K562 (cell line): ENCODE results near the gene EIF2S2. TPM values are rescaled to one million over a fixed set of nuclear protein-coding genes. Genes with fewer than 3 reads are reported as not detected.

Source experiments
- DDX20 ChIP-seq: fragments of 450-650 bp; IDR thresholded peaks from 2 replicates; pipeline ENCODE4 v1.6.1; 2016; ENCODE audit warnings: missing genetic modification characterization, low read depth, mild to moderate bottlenecking, missing compliant biosample characterization, moderate library complexity
- KLF10 ChIP-seq: fragments of 250-450 bp; sonication (Bioruptor Pico); IDR thresholded peaks from 2 replicates; pipeline ENCODE4 v1.6.1; 2021; ENCODE audit warnings: matching md5 sums
- MEIS2 ChIP-seq: fragments of 450-650 bp; IDR thresholded peaks from 2 replicates; pipeline ENCODE4 v1.6.1; 2014; ENCODE audit warnings: mild to moderate bottlenecking; ENCODE audit not compliant: partially characterized antibody
- NCOA6 ChIP-seq: fragments of 450-650 bp; IDR thresholded peaks from 2 replicates; pipeline ENCODE4 v1.6.1; 2017; ENCODE audit warnings: mild to moderate bottlenecking
- POLR2AphosphoS5 ChIP-seq: IDR thresholded peaks from 2 replicates; pipeline ENCODE4 v1.6.1; 2011; ENCODE audit warnings: mild to moderate bottlenecking, low read depth, low read length, moderate library complexity; ENCODE audit not compliant: control insufficient read depth, insufficient read depth
- PTRF ChIP-seq: fragments of 450-650 bp; IDR thresholded peaks from 2 replicates; pipeline ENCODE4 v1.6.1; 2016; ENCODE audit warnings: mild to moderate bottlenecking, missing genetic modification characterization, missing compliant biosample characterization
- SMAD1 ChIP-seq: fragments of 150-350 bp; IDR thresholded peaks from 2 replicates; pipeline ENCODE4 v1.6.1; 2014; ENCODE audit warnings: low read length, low read depth; ENCODE audit not compliant: partially characterized antibody
- SNIP1 ChIP-seq: fragments of 450-650 bp; IDR thresholded peaks from 2 replicates; pipeline ENCODE4 v1.7.1; 2017; ENCODE audit warnings: low read depth, mild to moderate bottlenecking
- SREBF2 ChIP-seq: sonication (generic); formaldehyde crosslinking; IDR thresholded peaks from 2 replicates; pipeline ENCODE4 v1.4.0; 2020; ENCODE audit warnings: mild to moderate bottlenecking, missing genetic modification reagents
- TAF1 ChIP-seq: IDR thresholded peaks from 2 replicates; pipeline ENCODE4 v1.6.1; 2011; ENCODE audit warnings: mild to moderate bottlenecking, low read length, moderate library complexity; ENCODE audit not compliant: insufficient read depth, control insufficient read depth, severe bottlenecking; ENCODE audit errors: extremely low read depth
- ZNF785 ChIP-seq: fragments of 250-450 bp; sonication (Bioruptor Pico); IDR thresholded peaks from 2 replicates; pipeline ENCODE4 v1.4.0; 2020; ENCODE audit warnings: mild to moderate bottlenecking
- ZNF79 ChIP-seq: fragments of 250-450 bp; sonication (Bioruptor Pico); IDR thresholded peaks from 2 replicates; pipeline ENCODE4 v1.4.0; 2020; ENCODE audit warnings: low read depth, mild to moderate bottlenecking, moderate library complexity
- polyA plus RNA-seq, 8 experiments: library from polyadenylated mRNA; depleted of rRNA in 4 of 8; stranded (reverse) in 5 of 8; unstranded in 3 of 8; fragments of >200 nt; fragmentation: Nextera tagmentation in 2 of 8; fragmentation: Illumina TruSeq in 1 of 8; extraction: Ambion mirVana in 2 of 8; extraction: Trizol in 1 of 8; gene quantifications; 2 replicates each; pipeline versions ENCODE4 v1.2.1 to v1.2.3, GENCODE V29; 2011 to 2014; ENCODE audit warnings: inconsistent platforms in 1 of 8, missing spikeins in 1 of 8
- total RNA-seq, 7 experiments: library from RNA; depleted of rRNA in 6 of 7; stranded (reverse); fragments of >200 nt in 6 of 7; fragmentation: Illumina TruSeq in 2 of 7; extraction: Trizol in 2 of 7; gene quantifications; 2 replicates each; pipeline versions ENCODE4 v1.2.1 to v1.2.3, GENCODE V29; 2011 to 2021; ENCODE audit warnings: low replicate concordance in 1 of 7
- TF ChIP-seq, protein P1 (sequence below): fragments of 250-450 bp; sonication (Bioruptor Pico); IDR thresholded peaks from 2 replicates; pipeline ENCODE4 v1.5.0; 2021
- TF ChIP-seq, protein P2 (sequence below): fragments of 150-350 bp; conservative IDR thresholded peaks from 2 replicates; pipeline ENCODE4 v1.6.1; 2014; ENCODE audit warnings: low read length
- TF ChIP-seq, protein P3 (sequence below): fragments of 450-650 bp; IDR thresholded peaks from 2 replicates; pipeline ENCODE4 v1.6.1; 2016; ENCODE audit warnings: antibody characterized with exemption
- TF ChIP-seq, protein P4 (sequence below): IDR thresholded peaks from 2 replicates; pipeline ENCODE4 v1.6.1; 2011; ENCODE audit not compliant: insufficient read length; ENCODE audit errors: extremely low read depth
- TF ChIP-seq, protein P5 (sequence below): fragments of 450-650 bp; formaldehyde crosslinking; IDR thresholded peaks from 2 replicates; pipeline ENCODE4 v1.4.0; 2020; ENCODE audit warnings: mild to moderate bottlenecking, moderate library complexity
- TF ChIP-seq, protein P6 (sequence below): sonication (generic); formaldehyde crosslinking; IDR thresholded peaks from 2 replicates; pipeline ENCODE4 v1.8.0; 2022; ENCODE audit warnings: mild to moderate bottlenecking, missing genetic modification reagents, borderline replicate concordance

Gene EIF2S2
- total and polyA plus RNA-seq, 9 of the 15 experiments (the other 6 are each of a cell fraction or from before 2014, with no cell fraction given), result 79.7 to 220 (median 154) TPM

DNA sequence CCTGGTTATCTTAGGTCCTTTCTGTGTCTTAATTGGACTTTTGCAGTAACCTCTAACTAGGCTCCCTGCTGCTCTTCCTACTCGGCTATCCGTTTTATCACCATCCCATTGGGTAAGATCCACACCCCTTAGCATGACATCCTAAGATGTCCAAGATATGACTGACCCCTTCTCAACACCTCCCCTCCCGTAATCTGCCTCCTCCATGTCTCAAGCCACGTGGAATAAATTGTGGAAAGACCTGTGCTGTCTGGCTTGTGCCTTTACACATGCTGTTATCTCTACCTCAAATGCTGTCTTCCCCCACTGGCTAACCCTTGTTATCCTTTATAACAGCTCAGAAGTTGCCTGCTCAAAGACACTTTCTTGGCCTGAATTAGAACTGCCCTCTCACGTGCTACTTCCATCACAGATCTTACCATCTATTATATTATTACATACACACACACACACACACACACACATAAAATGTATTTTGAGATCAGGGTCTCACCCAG, 26.5 kb downstream of the EIF2S2 start (continued):
- TF ChIP-seq ZNF79 (CRISPR knock-in tag), result no peak
- no peak for TF ChIP-seq DDX20 (tag)
- TF ChIP-seq MEIS2, result no peak
- no peak for TF ChIP-seq PTRF (tag)
- no peak for TF ChIP-seq ZNF785 (CRISPR knock-in tag)
- TF ChIP-seq KLF10 (CRISPR knock-in tag), result no peak
- TF ChIP-seq TAF1, result no peak
- peak; percentile 89 for TF ChIP-seq POLR2AphosphoS5
- TF ChIP-seq SREBF2, result no peak
- TF ChIP-seq, protein P1, sequence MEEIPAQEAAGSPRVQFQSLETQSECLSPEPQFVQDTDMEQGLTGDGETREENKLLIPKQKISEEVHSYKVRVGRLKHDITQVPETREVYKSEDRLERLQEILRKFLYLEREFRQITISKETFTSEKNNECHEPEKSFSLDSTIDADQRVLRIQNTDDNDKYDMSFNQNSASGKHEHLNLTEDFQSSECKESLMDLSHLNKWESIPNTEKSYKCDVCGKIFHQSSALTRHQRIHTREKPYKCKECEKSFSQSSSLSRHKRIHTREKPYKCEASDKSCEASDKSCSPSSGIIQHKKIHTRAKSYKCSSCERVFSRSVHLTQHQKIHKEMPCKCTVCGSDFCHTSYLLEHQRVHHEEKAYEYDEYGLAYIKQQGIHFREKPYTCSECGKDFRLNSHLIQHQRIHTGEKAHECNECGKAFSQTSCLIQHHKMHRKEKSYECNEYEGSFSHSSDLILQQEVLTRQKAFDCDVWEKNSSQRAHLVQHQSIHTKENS (CRISPR knock-in tag), result no peak
- no peak for TF ChIP-seq SNIP1
- TF ChIP-seq, protein P2, sequence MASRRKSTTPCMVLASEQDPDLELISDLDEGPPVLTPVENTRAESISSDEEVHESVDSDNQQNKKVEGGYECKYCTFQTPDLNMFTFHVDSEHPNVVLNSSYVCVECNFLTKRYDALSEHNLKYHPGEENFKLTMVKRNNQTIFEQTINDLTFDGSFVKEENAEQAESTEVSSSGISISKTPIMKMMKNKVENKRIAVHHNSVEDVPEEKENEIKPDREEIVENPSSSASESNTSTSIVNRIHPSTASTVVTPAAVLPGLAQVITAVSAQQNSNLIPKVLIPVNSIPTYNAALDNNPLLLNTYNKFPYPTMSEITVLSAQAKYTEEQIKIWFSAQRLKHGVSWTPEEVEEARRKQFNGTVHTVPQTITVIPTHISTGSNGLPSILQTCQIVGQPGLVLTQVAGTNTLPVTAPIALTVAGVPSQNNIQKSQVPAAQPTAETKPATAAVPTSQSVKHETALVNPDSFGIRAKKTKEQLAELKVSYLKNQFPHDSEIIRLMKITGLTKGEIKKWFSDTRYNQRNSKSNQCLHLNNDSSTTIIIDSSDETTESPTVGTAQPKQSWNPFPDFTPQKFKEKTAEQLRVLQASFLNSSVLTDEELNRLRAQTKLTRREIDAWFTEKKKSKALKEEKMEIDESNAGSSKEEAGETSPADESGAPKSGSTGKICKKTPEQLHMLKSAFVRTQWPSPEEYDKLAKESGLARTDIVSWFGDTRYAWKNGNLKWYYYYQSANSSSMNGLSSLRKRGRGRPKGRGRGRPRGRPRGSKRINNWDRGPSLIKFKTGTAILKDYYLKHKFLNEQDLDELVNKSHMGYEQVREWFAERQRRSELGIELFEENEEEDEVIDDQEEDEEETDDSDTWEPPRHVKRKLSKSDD, result no peak
- TF ChIP-seq, protein P3, sequence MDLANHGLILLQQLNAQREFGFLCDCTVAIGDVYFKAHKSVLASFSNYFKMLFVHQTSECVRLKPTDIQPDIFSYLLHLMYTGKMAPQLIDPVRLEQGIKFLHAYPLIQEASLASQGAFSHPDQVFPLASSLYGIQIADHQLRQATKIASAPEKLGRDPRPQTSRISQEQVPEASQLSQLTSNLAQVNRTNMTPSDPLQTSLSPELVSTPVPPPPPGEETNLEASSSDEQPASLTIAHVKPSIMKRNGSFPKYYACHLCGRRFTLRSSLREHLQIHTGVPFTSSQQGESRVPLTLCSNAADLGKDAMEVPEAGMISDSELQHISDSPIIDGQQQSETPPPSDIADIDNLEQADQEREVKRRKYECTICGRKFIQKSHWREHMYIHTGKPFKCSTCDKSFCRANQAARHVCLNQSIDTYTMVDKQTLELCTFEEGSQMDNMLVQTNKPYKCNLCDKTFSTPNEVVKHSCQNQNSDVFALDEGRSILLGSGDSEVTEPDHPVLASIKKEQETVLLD, result peak; percentile 63
- no peak for TF ChIP-seq NCOA6
- TF ChIP-seq SMAD1, result no peak
- TF ChIP-seq, protein P4, sequence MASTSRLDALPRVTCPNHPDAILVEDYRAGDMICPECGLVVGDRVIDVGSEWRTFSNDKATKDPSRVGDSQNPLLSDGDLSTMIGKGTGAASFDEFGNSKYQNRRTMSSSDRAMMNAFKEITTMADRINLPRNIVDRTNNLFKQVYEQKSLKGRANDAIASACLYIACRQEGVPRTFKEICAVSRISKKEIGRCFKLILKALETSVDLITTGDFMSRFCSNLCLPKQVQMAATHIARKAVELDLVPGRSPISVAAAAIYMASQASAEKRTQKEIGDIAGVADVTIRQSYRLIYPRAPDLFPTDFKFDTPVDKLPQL, result no peak
- TF ChIP-seq, protein P5, sequence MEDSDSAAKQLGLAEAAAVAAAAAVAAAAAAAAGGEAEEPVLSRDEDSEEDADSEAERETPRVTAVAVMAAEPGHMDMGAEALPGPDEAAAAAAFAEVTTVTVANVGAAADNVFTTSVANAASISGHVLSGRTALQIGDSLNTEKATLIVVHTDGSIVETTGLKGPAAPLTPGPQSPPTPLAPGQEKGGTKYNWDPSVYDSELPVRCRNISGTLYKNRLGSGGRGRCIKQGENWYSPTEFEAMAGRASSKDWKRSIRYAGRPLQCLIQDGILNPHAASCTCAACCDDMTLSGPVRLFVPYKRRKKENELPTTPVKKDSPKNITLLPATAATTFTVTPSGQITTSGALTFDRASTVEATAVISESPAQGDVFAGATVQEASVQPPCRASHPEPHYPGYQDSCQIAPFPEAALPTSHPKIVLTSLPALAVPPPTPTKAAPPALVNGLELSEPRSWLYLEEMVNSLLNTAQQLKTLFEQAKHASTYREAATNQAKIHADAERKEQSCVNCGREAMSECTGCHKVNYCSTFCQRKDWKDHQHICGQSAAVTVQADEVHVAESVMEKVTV (CRISPR knock-in tag), result no peak
- TF ChIP-seq, protein P6, sequence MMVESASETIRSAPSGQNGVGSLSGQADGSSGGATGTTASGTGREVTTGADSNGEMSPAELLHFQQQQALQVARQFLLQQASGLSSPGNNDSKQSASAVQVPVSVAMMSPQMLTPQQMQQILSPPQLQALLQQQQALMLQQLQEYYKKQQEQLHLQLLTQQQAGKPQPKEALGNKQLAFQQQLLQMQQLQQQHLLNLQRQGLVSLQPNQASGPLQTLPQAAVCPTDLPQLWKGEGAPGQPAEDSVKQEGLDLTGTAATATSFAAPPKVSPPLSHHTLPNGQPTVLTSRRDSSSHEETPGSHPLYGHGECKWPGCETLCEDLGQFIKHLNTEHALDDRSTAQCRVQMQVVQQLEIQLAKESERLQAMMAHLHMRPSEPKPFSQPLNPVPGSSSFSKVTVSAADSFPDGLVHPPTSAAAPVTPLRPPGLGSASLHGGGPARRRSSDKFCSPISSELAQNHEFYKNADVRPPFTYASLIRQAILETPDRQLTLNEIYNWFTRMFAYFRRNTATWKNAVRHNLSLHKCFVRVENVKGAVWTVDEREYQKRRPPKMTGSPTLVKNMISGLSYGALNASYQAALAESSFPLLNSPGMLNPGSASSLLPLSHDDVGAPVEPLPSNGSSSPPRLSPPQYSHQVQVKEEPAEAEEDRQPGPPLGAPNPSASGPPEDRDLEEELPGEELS (CRISPR knock-in tag), result no peak
